ENCODE measurements around the gene PLA2G15.
A peak's percentile ranks its signal among the peaks of the same experiment; 100 is the strongest.

PLA2G15 gene

DNA sequence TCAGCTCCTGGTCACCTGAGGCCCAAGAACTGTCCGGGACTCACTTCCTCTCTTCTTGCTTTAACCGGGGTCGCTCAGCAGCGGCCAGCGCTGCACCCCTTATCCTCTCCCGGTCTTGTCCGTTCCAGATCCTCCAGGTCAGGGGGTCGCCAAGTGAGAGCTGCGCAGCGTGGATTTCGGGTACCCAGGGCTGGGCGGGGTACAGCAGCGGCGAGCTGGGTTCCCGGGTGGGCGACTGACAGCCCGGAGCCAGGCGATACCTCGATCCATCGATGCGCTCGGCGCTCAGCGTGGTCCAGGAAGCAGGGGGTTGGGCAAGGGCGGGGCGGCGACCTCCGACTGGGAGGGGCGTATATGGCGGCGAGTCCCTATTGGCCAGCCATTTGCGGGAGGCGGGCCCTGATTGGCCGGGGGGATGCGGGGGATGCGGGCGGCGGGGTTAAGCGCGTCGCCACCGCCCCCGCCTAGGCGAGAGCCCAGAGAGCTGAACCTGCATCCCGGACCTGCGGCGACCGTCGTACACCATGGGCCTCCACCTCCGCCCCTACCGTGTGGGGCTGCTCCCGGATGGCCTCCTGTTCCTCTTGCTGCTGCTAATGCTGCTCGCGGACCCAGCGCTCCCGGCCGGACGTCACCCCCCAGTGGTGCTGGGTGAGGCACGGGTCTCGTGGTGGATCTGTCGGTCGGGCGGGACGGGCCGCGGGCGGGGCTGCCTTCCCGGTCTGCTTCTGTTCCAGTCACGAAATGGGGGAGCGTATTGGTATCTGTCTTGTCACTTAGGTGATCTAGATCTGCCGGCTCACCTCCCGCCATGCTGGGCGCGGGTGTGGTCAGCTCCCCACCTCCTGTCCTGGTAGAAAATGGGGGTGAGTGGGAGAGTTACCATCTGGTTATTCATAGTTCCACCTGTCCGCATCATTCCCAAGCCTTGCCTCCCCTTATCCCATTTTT lies at the start of gene PLA2G15 (continued):
- TF ChIP-seq, protein P1, sequence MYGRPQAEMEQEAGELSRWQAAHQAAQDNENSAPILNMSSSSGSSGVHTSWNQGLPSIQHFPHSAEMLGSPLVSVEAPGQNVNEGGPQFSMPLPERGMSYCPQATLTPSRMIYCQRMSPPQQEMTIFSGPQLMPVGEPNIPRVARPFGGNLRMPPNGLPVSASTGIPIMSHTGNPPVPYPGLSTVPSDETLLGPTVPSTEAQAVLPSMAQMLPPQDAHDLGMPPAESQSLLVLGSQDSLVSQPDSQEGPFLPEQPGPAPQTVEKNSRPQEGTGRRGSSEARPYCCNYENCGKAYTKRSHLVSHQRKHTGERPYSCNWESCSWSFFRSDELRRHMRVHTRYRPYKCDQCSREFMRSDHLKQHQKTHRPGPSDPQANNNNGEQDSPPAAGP (tag by site-specific recombination; IDR thresholded peaks at IDR 0.05): peak; percentile 81
- TF ChIP-seq ZNF366 (tag by site-specific recombination; conservative IDR thresholded peaks at IDR 0.05): no peak
- peak; percentile 82 for TF ChIP-seq SP7 (tag by site-specific recombination; IDR thresholded peaks at IDR 0.05)
- no peak for TF ChIP-seq ZNF785 (tag by site-specific recombination; IDR thresholded peaks at IDR 0.05)

DNA sequence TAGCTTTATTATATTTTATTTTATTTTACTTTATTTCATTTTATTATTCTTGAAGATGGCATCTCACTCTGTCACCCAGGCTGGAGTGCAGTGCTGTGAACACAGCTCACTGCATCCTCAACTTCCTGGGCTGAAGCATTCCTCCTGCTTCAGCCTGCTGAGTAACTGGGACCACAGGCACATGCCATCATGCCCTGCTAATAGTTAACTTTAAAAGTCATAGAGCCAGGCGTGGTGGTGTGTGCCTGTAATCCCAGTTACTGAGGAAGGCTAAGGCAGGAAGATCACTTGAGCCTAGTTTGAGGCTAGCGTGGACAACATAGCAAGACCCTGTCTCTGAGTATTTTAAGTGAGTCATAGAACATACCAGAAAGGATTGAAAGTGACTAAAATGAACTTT lies 47.9 kb upstream of the PLA2G15 start:
- H3K4me3 ChIP-seq (ENCODE audit: low read depth, low read length): no peak overlapping the region
- no peak overlapping the region for H3K27ac ChIP-seq (ENCODE audit: extremely low read depth, low read depth, low read length)
- ChIA-PET CTCF (no interaction called here), POLR2A (no interaction called here)
- TF ChIP-seq ZNF548 (tag by site-specific recombination; IDR thresholded peaks at IDR 0.05) (no peak), ZNF558 (tag by site-specific recombination; IDR thresholded peaks at IDR 0.05) (no peak), ZNF140 (tag by site-specific recombination; IDR thresholded peaks at IDR 0.05) (no peak), ZEB2 (tag by site-specific recombination; IDR thresholded peaks at IDR 0.05) (no peak), GLIS2 (tag by site-specific recombination; IDR thresholded peaks at IDR 0.05) (no peak), IKZF3 (tag by site-specific recombination; IDR thresholded peaks at IDR 0.05) (no peak), KLF16 (tag by site-specific recombination; IDR thresholded peaks at IDR 0.05) (no peak), ZNF174 (tag by site-specific recombination; IDR thresholded peaks at IDR 0.05) (no peak), ZNF571 (tag by site-specific recombination; IDR thresholded peaks at IDR 0.05) (no peak)
- H3K4me1 ChIP-seq (ENCODE audit: control insufficient read depth, insufficient read depth, low read length): no peaks in the 10 kb centered on the region
- no peaks in the 10 kb centered on the region for H3K9me3 ChIP-seq (ENCODE audit: control insufficient read depth, insufficient read depth, low read depth, low read length)
- H3K36me3 ChIP-seq (ENCODE audit: control insufficient read depth in 2 of 2, insufficient read depth in 1 of 2, low read length in 2 of 2): peaks cover 0 to 10% of the 10 kb centered on the region in 2 experiments; a peak in 1 of 3 replicates

DNA sequence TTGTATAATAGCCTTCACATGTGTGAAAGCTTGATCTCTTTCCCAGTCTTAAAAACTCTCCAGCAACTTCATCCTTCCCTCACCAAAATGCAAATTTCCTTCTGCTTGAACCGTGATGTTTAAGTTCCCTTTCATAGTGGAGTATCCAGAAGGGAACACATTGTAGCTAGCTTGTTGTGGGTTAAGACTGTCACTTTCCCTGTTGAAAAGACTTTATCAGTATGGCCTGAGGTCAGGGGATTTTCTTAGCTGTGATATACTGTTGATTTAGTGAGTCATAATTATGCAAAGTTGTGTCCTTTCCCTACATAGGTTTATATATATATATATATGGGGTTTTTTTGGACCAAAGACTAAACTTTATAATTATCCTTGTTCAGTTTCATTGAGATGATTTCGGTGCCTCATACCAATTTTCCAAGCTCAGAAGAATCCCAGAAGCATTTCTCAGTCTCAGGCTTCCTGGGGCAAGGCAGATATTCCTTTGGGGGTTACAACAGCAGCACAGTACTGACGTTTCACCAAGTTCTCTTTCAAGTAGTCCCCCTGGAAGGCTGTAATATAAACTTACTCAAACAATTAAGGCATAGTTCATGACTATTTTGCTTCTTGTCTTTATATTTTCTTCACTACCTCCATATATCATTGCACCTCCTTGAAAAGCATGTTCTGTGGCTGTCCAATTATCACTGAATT lies 44.9 kb upstream of the PLA2G15 start:
- no peaks in the 10 kb centered on the region; a peak in 1 of 3 replicates for H3K36me3 ChIP-seq (ENCODE audit: control insufficient read depth in 2 of 2, insufficient read depth in 1 of 2, low read length in 2 of 2)
- no peak overlapping the region for H3K27ac ChIP-seq (ENCODE audit: extremely low read depth, low read depth, low read length)
- no peak overlapping the region for H3K4me3 ChIP-seq (ENCODE audit: low read depth, low read length)
- TF ChIP-seq ZNF416 (tag by site-specific recombination; IDR thresholded peaks at IDR 0.05): no peak
- TF ChIP-seq ZNF184 (tag by site-specific recombination; IDR thresholded peaks at IDR 0.05): no peak
- TF ChIP-seq WT1 (tag by site-specific recombination; IDR thresholded peaks at IDR 0.05): no peak
- no peak for TF ChIP-seq ZFP3 (tag by site-specific recombination; IDR thresholded peaks at IDR 0.05; ENCODE audit: low read depth)
- TF ChIP-seq OSR2 (tag by site-specific recombination; IDR thresholded peaks at IDR 0.05): peak; percentile 46
- TF ChIP-seq ZNF629 (tag by site-specific recombination; IDR thresholded peaks at IDR 0.05): peak; percentile 29; the same call in 1 of the 2 replicates
- TF ChIP-seq PRDM1 (tag by site-specific recombination; IDR thresholded peaks at IDR 0.05): peak; percentile 45
- TF ChIP-seq, protein P2, sequence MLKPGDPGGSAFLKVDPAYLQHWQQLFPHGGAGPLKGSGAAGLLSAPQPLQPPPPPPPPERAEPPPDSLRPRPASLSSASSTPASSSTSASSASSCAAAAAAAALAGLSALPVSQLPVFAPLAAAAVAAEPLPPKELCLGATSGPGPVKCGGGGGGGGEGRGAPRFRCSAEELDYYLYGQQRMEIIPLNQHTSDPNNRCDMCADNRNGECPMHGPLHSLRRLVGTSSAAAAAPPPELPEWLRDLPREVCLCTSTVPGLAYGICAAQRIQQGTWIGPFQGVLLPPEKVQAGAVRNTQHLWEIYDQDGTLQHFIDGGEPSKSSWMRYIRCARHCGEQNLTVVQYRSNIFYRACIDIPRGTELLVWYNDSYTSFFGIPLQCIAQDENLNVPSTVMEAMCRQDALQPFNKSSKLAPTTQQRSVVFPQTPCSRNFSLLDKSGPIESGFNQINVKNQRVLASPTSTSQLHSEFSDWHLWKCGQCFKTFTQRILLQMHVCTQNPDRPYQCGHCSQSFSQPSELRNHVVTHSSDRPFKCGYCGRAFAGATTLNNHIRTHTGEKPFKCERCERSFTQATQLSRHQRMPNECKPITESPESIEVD (tag by site-specific recombination; IDR thresholded peaks at IDR 0.05): peak; percentile 73
- peak; percentile 55; the same call in 1 of the 2 replicates for TF ChIP-seq GLIS1 (tag by site-specific recombination; IDR thresholded peaks at IDR 0.05)
- TF ChIP-seq, protein P3, sequence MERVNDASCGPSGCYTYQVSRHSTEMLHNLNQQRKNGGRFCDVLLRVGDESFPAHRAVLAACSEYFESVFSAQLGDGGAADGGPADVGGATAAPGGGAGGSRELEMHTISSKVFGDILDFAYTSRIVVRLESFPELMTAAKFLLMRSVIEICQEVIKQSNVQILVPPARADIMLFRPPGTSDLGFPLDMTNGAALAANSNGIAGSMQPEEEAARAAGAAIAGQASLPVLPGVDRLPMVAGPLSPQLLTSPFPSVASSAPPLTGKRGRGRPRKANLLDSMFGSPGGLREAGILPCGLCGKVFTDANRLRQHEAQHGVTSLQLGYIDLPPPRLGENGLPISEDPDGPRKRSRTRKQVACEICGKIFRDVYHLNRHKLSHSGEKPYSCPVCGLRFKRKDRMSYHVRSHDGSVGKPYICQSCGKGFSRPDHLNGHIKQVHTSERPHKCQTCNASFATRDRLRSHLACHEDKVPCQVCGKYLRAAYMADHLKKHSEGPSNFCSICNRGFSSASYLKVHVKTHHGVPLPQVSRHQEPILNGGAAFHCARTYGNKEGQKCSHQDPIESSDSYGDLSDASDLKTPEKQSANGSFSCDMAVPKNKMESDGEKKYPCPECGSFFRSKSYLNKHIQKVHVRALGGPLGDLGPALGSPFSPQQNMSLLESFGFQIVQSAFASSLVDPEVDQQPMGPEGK (tag by site-specific recombination; IDR thresholded peaks at IDR 0.05): no peak
- TF ChIP-seq MZF1 (tag by site-specific recombination; IDR thresholded peaks at IDR 0.05; ENCODE audit: borderline replicate concordance): 0 out of 2 replicates have a peak, but pooled peaks have one; percentile 53
- no peak for TF ChIP-seq ZNF626 (tag by site-specific recombination; IDR thresholded peaks at IDR 0.05)
- TF ChIP-seq, protein P4, sequence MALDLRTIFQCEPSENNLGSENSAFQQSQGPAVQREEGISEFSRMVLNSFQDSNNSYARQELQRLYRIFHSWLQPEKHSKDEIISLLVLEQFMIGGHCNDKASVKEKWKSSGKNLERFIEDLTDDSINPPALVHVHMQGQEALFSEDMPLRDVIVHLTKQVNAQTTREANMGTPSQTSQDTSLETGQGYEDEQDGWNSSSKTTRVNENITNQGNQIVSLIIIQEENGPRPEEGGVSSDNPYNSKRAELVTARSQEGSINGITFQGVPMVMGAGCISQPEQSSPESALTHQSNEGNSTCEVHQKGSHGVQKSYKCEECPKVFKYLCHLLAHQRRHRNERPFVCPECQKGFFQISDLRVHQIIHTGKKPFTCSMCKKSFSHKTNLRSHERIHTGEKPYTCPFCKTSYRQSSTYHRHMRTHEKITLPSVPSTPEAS (tag by site-specific recombination; IDR thresholded peaks at IDR 0.05): no peak
- TF ChIP-seq SP7 (tag by site-specific recombination; IDR thresholded peaks at IDR 0.05): 0 out of 2 replicates have a peak, but pooled peaks have one; percentile 23
- no peak for TF ChIP-seq ZEB2 (tag by site-specific recombination; IDR thresholded peaks at IDR 0.05)
- no peaks in the 10 kb centered on the region for H3K4me1 ChIP-seq (ENCODE audit: control insufficient read depth, insufficient read depth, low read length)
- H3K9me3 ChIP-seq (ENCODE audit: control insufficient read depth, insufficient read depth, low read depth, low read length): no peaks in the 10 kb centered on the region
- CTCF ChIA-PET: interaction anchor here (0.5 to 1.2 kb wide), 3 partner anchors 18 to 129 kb away, joined by 3 to 4 read pairs (median 3); no protein-coding TSS in a partner anchor
- POLR2A ChIA-PET: no interaction called here

All from HEK293 (cell line).